Stimulated activated naive CD8-positive, alpha-beta T cell treated with anti-CD3 and anti-CD28 coated beads, Interleukin-15, Interleukin-2, amounts not matched to agents 100 ng/mL and 50 ng/mL, for 24 hours (primary cell): ENCODE data around the gene LMAN2.
"Not testable (repeated sequence)": the region's sequence is repeated elsewhere in the genome, so short reads cannot be mapped to it uniquely, and the experiment has no call there.

Source experiments
- H3K27ac Mint-ChIP-seq: one replicate; pipeline ENCODE4 v1.8.0; 2021; ENCODE audit warnings: mild to moderate bottlenecking, mixed read lengths
- H3K27me3 Mint-ChIP-seq: one replicate; pipeline ENCODE4 v1.8.0; 2021; ENCODE audit warnings: mixed read lengths
- H3K36me3 Mint-ChIP-seq: one replicate; pipeline ENCODE4 v1.8.0; 2021; ENCODE audit warnings: low read depth, mixed read lengths
- H3K4me1 Mint-ChIP-seq: one replicate; pipeline ENCODE4 v1.8.0; 2021; ENCODE audit warnings: low read depth, mixed read lengths
- H3K4me3 Mint-ChIP-seq: one replicate; pipeline ENCODE4 v1.8.0; 2021; ENCODE audit warnings: mild to moderate bottlenecking, mixed read lengths
- H3K9me3 Mint-ChIP-seq: one replicate; pipeline ENCODE4 v1.8.0; 2021; ENCODE audit warnings: mixed read lengths

LMAN2 gene

GRCh38 chr5:177306103-177306640, 45.3 kb downstream of the LMAN2 start:
- H3K36me3 Mint-ChIP-seq: peaks cover 40% of the 10 kb centered on the region
- not testable (repeated sequence) for H3K27me3 Mint-ChIP-seq, H3K9me3 Mint-ChIP-seq
- H3K4me3 Mint-ChIP-seq: peak overlapping the region; percentile 97
- peak overlapping the region; percentile 18 for H3K27ac Mint-ChIP-seq
- H3K4me1 Mint-ChIP-seq: peaks cover 58% of the 10 kb centered on the region

- peak overlapping the region; percentile 97 for H3K4me3 Mint-ChIP-seq
- no peaks in the 10 kb centered on the region for H3K27me3 Mint-ChIP-seq
- peak overlapping the region; percentile 94 for H3K27ac Mint-ChIP-seq
- peaks cover 63% of the 10 kb centered on the region for H3K4me1 Mint-ChIP-seq
- H3K9me3 Mint-ChIP-seq: no peaks in the 10 kb centered on the region
- H3K36me3 Mint-ChIP-seq: peaks cover 46% of the 10 kb centered on the region
These were observed 46.9 kb downstream of the LMAN2 start for GRCh38 chr5:177304392-177305119.

GRCh38 chr5:177303925-177304391, 47.5 kb downstream of the LMAN2 start:
- peaks cover 67% of the 10 kb centered on the region for H3K4me1 Mint-ChIP-seq
- peak overlapping the region; percentile 94 for H3K27ac Mint-ChIP-seq
- H3K27me3 Mint-ChIP-seq: no peaks in the 10 kb centered on the region
- H3K9me3 Mint-ChIP-seq: no peaks in the 10 kb centered on the region
- peaks cover 46% of the 10 kb centered on the region for H3K36me3 Mint-ChIP-seq
- peak overlapping the region; percentile 97 for H3K4me3 Mint-ChIP-seq

- Mint-ChIP-seq H3K4me1 (peaks cover 70% of the 10 kb centered on the region), H3K9me3 (no peaks in the 10 kb centered on the region), H3K36me3 (peaks cover 49% of the 10 kb centered on the region), H3K27me3 (no peaks in the 10 kb centered on the region), H3K4me3 (peak within 1 kb of the TSS; percentile 97), H3K27ac (peak within 1 kb of the TSS; percentile 94)
These were observed 48.1 kb downstream of the LMAN2 start, which contains the start of the genes PRELID1 and RAB24 for GRCh38 chr5:177303121-177303924. Gene PRELID1, plus strand, starts transcription at chr5:177303799. Its CDS starts 187 bp downstream, at chr5:177303986. Gene RAB24, minus strand, starts transcription at chr5:177303719. Its CDS starts 431 bp downstream, at chr5:177303288.

GRCh38 chr5:177302354-177303110, 48.9 kb downstream of the LMAN2 start:
- Mint-ChIP-seq H3K36me3 (peaks cover 51% of the 10 kb centered on the region), H3K9me3 (no peaks in the 10 kb centered on the region), H3K4me3 (peak overlapping the region; percentile 97), H3K27me3 (no peaks in the 10 kb centered on the region), H3K27ac (peak overlapping the region; percentile 84), H3K4me1 (peaks cover 78% of the 10 kb centered on the region)

- Mint-ChIP-seq H3K27me3 (no peaks in the 10 kb centered on the region), H3K4me1 (peaks cover 80% of the 10 kb centered on the region), H3K4me3 (peak overlapping the region; percentile 97), H3K9me3 (no peaks in the 10 kb centered on the region), H3K27ac (peak overlapping the region; percentile 69), H3K36me3 (peaks cover 51% of the 10 kb centered on the region)
These were observed 49.8 kb downstream of the LMAN2 start for GRCh38 chr5:177301503-177302165.

GRCh38 chr5:177300951-177301350, 50.5 kb downstream of the LMAN2 start:
- Mint-ChIP-seq H3K4me1 (peaks cover 82% of the 10 kb centered on the region), H3K27me3 (no peaks in the 10 kb centered on the region), H3K27ac (peak overlapping the region; percentile 90), H3K36me3 (peaks cover 51% of the 10 kb centered on the region), H3K4me3 (peak overlapping the region; percentile 97), H3K9me3 (no peaks in the 10 kb centered on the region)

- H3K9me3 Mint-ChIP-seq: no peaks in the 10 kb centered on the region
- H3K36me3 Mint-ChIP-seq: peaks cover 51% of the 10 kb centered on the region
- no peaks in the 10 kb centered on the region for H3K27me3 Mint-ChIP-seq
- H3K4me1 Mint-ChIP-seq: peaks cover 82% of the 10 kb centered on the region
- peak overlapping the region; percentile 97 for H3K4me3 Mint-ChIP-seq
- peak overlapping the region; percentile 90 for H3K27ac Mint-ChIP-seq
These were observed 51.1 kb downstream of the LMAN2 start for GRCh38 chr5:177300236-177300880.

GRCh38 chr5:177299697-177300096, 51.8 kb downstream of the LMAN2 start:
- Mint-ChIP-seq H3K9me3 (no peaks in the 10 kb centered on the region), H3K27me3 (no peaks in the 10 kb centered on the region), H3K27ac (peak overlapping the region; percentile 86), H3K4me1 (peaks cover 82% of the 10 kb centered on the region), H3K4me3 (peak overlapping the region; percentile 42), H3K36me3 (peaks cover 51% of the 10 kb centered on the region)

GRCh38 chr5:177297922-177298321, 53.5 kb downstream of the LMAN2 start:
- H3K36me3 Mint-ChIP-seq: peaks cover 60% of the 10 kb centered on the region
- peak overlapping the region; percentile 11 for H3K27ac Mint-ChIP-seq
- H3K27me3 Mint-ChIP-seq: no peaks in the 10 kb centered on the region
- H3K4me3 Mint-ChIP-seq: no peak overlapping the region
- H3K4me1 Mint-ChIP-seq: peaks cover 78% of the 10 kb centered on the region
- no peaks in the 10 kb centered on the region for H3K9me3 Mint-ChIP-seq

- peaks cover 67% of the 10 kb centered on the region for H3K36me3 Mint-ChIP-seq
- no peaks in the 10 kb centered on the region for H3K9me3 Mint-ChIP-seq
- H3K27ac Mint-ChIP-seq: peak overlapping the region; percentile 80
- H3K27me3 Mint-ChIP-seq: no peaks in the 10 kb centered on the region
- no peak overlapping the region for H3K4me3 Mint-ChIP-seq
- H3K4me1 Mint-ChIP-seq: peaks cover 69% of the 10 kb centered on the region
These were observed 54.9 kb downstream of the LMAN2 start for GRCh38 chr5:177296581-177296980.

- Mint-ChIP-seq H3K27me3 (no peaks in the 10 kb centered on the region), H3K9me3 (no peaks in the 10 kb centered on the region), H3K4me3 (no peak overlapping the region), H3K4me1 (peaks cover 65% of the 10 kb centered on the region), H3K27ac (peak overlapping the region; percentile 80), H3K36me3 (peaks cover 67% of the 10 kb centered on the region)
These were observed 55.5 kb downstream of the LMAN2 start for GRCh38 chr5:177295924-177296323.

- Mint-ChIP-seq H3K36me3 (peaks cover 67% of the 10 kb centered on the region), H3K27me3 (no peaks in the 10 kb centered on the region), H3K4me3 (no peak overlapping the region), H3K4me1 (peaks cover 54% of the 10 kb centered on the region), H3K27ac (no peak overlapping the region), H3K9me3 (no peaks in the 10 kb centered on the region)
These were observed 56.8 kb downstream of the LMAN2 start for GRCh38 chr5:177294632-177295031.
